H9 (cell line): ENCODE measurements around the gene ALKAL2. TPM values are rescaled to one million over a fixed set of nuclear protein-coding genes. Genes with fewer than 3 reads are reported as not detected.

Experiments used
- DNase-seq: peaks from one replicate; pipeline ENCODE4 v3.0.0-alpha.2; 2017
- H2AFZ ChIP-seq: one replicate; pipeline ENCODE4 v1.6.1; 2013; ENCODE audit warnings: mild to moderate bottlenecking, low read length, control low read depth, moderate library complexity
- H2AK5ac ChIP-seq: 2 replicates; pipeline ENCODE4 v1.6.1; 2013; ENCODE audit warnings: low read length, control low read depth, mixed read lengths; ENCODE audit not compliant: insufficient read length
- H2BK120ac ChIP-seq: one replicate; pipeline ENCODE4 v1.6.1; 2013; ENCODE audit warnings: low read depth, mild to moderate bottlenecking, low read length, control low read depth, inconsistent platforms; ENCODE audit not compliant: poor library complexity, severe bottlenecking
- H2BK12ac ChIP-seq: 2 replicates; pipeline ENCODE4 v1.6.1; 2013; ENCODE audit warnings: low read length, control low read depth, mixed read lengths, low read depth; ENCODE audit not compliant: insufficient read length
- H2BK15ac ChIP-seq: 2 replicates; pipeline ENCODE4 v1.6.1; 2013; ENCODE audit warnings: low read depth, low read length, control low read depth
- H2BK20ac ChIP-seq: one replicate; pipeline ENCODE4 v1.6.1; 2013; ENCODE audit warnings: low read depth, mild to moderate bottlenecking, low read length, control low read depth, inconsistent platforms; ENCODE audit not compliant: poor library complexity, severe bottlenecking
- H2BK5ac ChIP-seq: 2 replicates; pipeline ENCODE4 v1.6.1; 2013; ENCODE audit warnings: low read length, control low read depth, mixed read lengths; ENCODE audit not compliant: insufficient read length
- H3K14ac ChIP-seq: 2 replicates; pipeline ENCODE4 v1.6.1; 2013; ENCODE audit warnings: low read length, control low read depth; ENCODE audit not compliant: insufficient read depth
- H3K18ac ChIP-seq: 2 replicates; pipeline ENCODE4 v1.6.1; 2013; ENCODE audit warnings: low read depth, mild to moderate bottlenecking, mixed read lengths, low read length, control low read depth; ENCODE audit not compliant: insufficient read length
- H3K23ac ChIP-seq: 2 replicates; pipeline ENCODE4 v1.6.1; 2013; ENCODE audit warnings: low read length, control low read depth, mixed read lengths, low read depth; ENCODE audit not compliant: insufficient read length
- H3K23me2 ChIP-seq: 2 replicates; pipeline ENCODE4 v1.6.1; 2013; ENCODE audit warnings: low read depth, mild to moderate bottlenecking, mixed read lengths, low read length, control low read depth; ENCODE audit not compliant: insufficient read length, poor library complexity, severe bottlenecking
- H3K27ac ChIP-seq: 2 replicates; pipeline ENCODE4 v1.5.1; 2013; ENCODE audit warnings: low read length, control low read depth, mixed read lengths, low read depth; ENCODE audit not compliant: insufficient read length
- H3K27me3 ChIP-seq: 2 replicates; pipeline ENCODE4 v1.6.1; 2013; ENCODE audit warnings: low read length, control low read depth, inconsistent platforms; ENCODE audit not compliant: insufficient read depth
- H3K4ac ChIP-seq: 2 replicates; pipeline ENCODE4 v1.6.1; 2013; ENCODE audit warnings: low read depth, mild to moderate bottlenecking, control low read depth, inconsistent platforms, low read length, moderate library complexity
- H3K4me1 ChIP-seq: 2 replicates; pipeline ENCODE4 v1.6.1; 2013; ENCODE audit warnings: low read length, control low read depth, inconsistent platforms; ENCODE audit not compliant: insufficient read depth
- H3K4me2 ChIP-seq: 2 replicates; pipeline ENCODE4 v1.6.1; 2013; ENCODE audit warnings: low read length, control low read depth, mixed read lengths; ENCODE audit not compliant: insufficient read length, insufficient read depth
- H3K56ac ChIP-seq: 2 replicates; pipeline ENCODE4 v1.6.1; 2013; ENCODE audit warnings: low read depth, mild to moderate bottlenecking, mixed read lengths, low read length, control low read depth; ENCODE audit not compliant: insufficient read length
- H3K79me1 ChIP-seq: 2 replicates; pipeline ENCODE4 v1.6.1; 2013; ENCODE audit warnings: low read depth, mild to moderate bottlenecking, moderate library complexity, low read length, control low read depth, inconsistent platforms; ENCODE audit not compliant: insufficient read depth, poor library complexity, severe bottlenecking
- H3K79me2 ChIP-seq: 2 replicates; pipeline ENCODE4 v1.6.1; 2013; ENCODE audit warnings: low read length, control low read depth, inconsistent platforms; ENCODE audit not compliant: insufficient read depth
- H3K9ac ChIP-seq: 2 replicates; pipeline ENCODE4 v1.6.1; 2013; ENCODE audit warnings: low read length, control low read depth, mixed read lengths; ENCODE audit not compliant: insufficient read length; ENCODE audit errors: extremely low read depth
- H3K9me3 ChIP-seq: one replicate; pipeline ENCODE4 v1.6.1; 2013; ENCODE audit warnings: low read depth, low read length, inconsistent platforms; ENCODE audit not compliant: control insufficient read depth
- H3T11ph ChIP-seq: one replicate; pipeline ENCODE4 v1.6.1; 2013; ENCODE audit warnings: mild to moderate bottlenecking, low read length, control low read depth, inconsistent platforms
- H4K20me1 ChIP-seq: one replicate; pipeline ENCODE4 v1.6.1; 2013; ENCODE audit not compliant: control insufficient read depth, insufficient read length, insufficient read depth
- H4K5ac ChIP-seq: 2 replicates; pipeline ENCODE4 v1.6.1; 2013; ENCODE audit warnings: low read depth, mild to moderate bottlenecking, mixed read lengths, low read length, control low read depth; ENCODE audit not compliant: insufficient read length
- H4K8ac ChIP-seq: replicated peaks from 2 replicates; pipeline ENCODE4 v1.6.1; 2013; ENCODE audit warnings: low read length, control low read depth, mixed read lengths, low read depth; ENCODE audit not compliant: insufficient read length
- H4K91ac ChIP-seq: 2 replicates; pipeline ENCODE4 v1.6.1; 2013; ENCODE audit warnings: low read depth, mild to moderate bottlenecking, moderate library complexity, mixed read lengths, low read length, control low read depth; ENCODE audit not compliant: insufficient read length
- H3K27ac Mint-ChIP-seq, 3 experiments: 2 replicates in 2 of 3; 3 replicates in 1 of 3; pipeline ENCODE4 v1.8.0; 2020 to 2021; ENCODE audit warnings: mixed read lengths in 3 of 3, mild to moderate bottlenecking in 1 of 3, moderate library complexity in 1 of 3
- H3K27me3 Mint-ChIP-seq: 2 replicates; pipeline ENCODE4 v1.8.0; 2021; ENCODE audit warnings: low read depth, mild to moderate bottlenecking, moderate library complexity, mixed read lengths
- H3K36me3 Mint-ChIP-seq, 3 experiments: 2 replicates in 2 of 3; 3 replicates in 1 of 3; pipeline ENCODE4 v1.8.0; 2020 to 2021; ENCODE audit warnings: low read depth in 3 of 3, mixed read lengths in 3 of 3; ENCODE audit not compliant: insufficient read depth in 1 of 3
- H3K4me1 Mint-ChIP-seq, 2 experiments: 2 replicates each; pipeline ENCODE4 v1.8.0; 2020; ENCODE audit warnings: mixed read lengths in 2 of 2
- H3K4me3 Mint-ChIP-seq, 2 experiments: 2 replicates in 1 of 2; 3 replicates in 1 of 2; pipeline ENCODE4 v1.8.0; 2020 to 2021; ENCODE audit warnings: mild to moderate bottlenecking in 2 of 2, mixed read lengths in 2 of 2, moderate library complexity in 1 of 2
- H3K9me3 Mint-ChIP-seq, 2 experiments: 2 replicates in 1 of 2; 3 replicates in 1 of 2; pipeline ENCODE4 v1.8.0; 2020; ENCODE audit warnings: mild to moderate bottlenecking in 2 of 2, mixed read lengths in 2 of 2, moderate library complexity in 1 of 2
- CTCF ChIP-seq: fragments of 200-600 bp; sonication (generic); conservative IDR thresholded peaks from 3 replicates; pipeline ENCODE4 v1.8.0; 2021; ENCODE audit warnings: antibody characterized with exemption, mild to moderate bottlenecking
- WGBS: extraction: QIAGEN DNeasy Blood & Tissue Kit; methylation state at CpG from one replicate; pipeline ENCODE4 v1.1.7; 2013; ENCODE audit warnings: missing lambda C conversion rate, low lambda C conversion rate, mixed read lengths; ENCODE audit not compliant: insufficient read length; ENCODE audit errors: extremely low coverage; 5-methylcytosine and 5-hydroxymethylcytosine counted together
- total RNA-seq: library from RNA; stranded (reverse); gene quantifications from 2 replicates; pipeline ENCODE4 v1.2.1, GENCODE V29; 2021

ALKAL2 gene
- total RNA-seq, 1 experiment from 2014 or later = 0.48 TPM

GRCh38 chr2:280650-281110 is 7.2 kb downstream of the ALKAL2 start:
- no peak for TF ChIP-seq CTCF
- H3K9me3 ChIP-seq = no peaks in the 10 kb centered on the region
- H2AFZ ChIP-seq = no peak overlapping the region
- Mint-ChIP-seq H3K27ac (no peak overlapping the region), H3K4me3 (no peak overlapping the region), H3K4me1 (peaks cover 26% of the 10 kb centered on the region in 2 experiments), H3K27me3 (peaks cover 16% of the 10 kb centered on the region), H3K9me3 (no peaks in the 10 kb centered on the region), H3K36me3 (peaks cover 36 to 56% (median 55%) of the 10 kb centered on the region in 3 experiments)
- no peak overlapping the region for H2AK5ac ChIP-seq
- no peak overlapping the region for H3K14ac ChIP-seq
- no peak overlapping the region for H3K18ac ChIP-seq
- H4K91ac ChIP-seq = no peak overlapping the region
- no peak overlapping the region for H2BK20ac ChIP-seq
- H3K4me1 ChIP-seq = peaks cover 15% of the 10 kb centered on the region
- no peaks in the 10 kb centered on the region for H3K79me2 ChIP-seq
- no peaks in the 10 kb centered on the region for H3K23me2 ChIP-seq
- H4K20me1 ChIP-seq = no peaks in the 10 kb centered on the region
- H3K4ac ChIP-seq = no peak overlapping the region
- no peak for DNase-seq
- WGBS = no CpG with 5 or more reads among the region's 7 CpGs
- H3K56ac ChIP-seq = no peak overlapping the region
- H2BK5ac ChIP-seq = no peak overlapping the region
- H3K27ac ChIP-seq = no peak overlapping the region
- no peak overlapping the region for H2BK15ac ChIP-seq
- no peak overlapping the region for H4K5ac ChIP-seq
- peaks cover 4% of the 10 kb centered on the region for H3K79me1 ChIP-seq
- H3K27me3 ChIP-seq = no peaks in the 10 kb centered on the region; the same call in 1 of the 2 replicates
- no peak overlapping the region for H4K8ac ChIP-seq
- no peak overlapping the region for H2BK12ac ChIP-seq
- H3K9ac ChIP-seq = no peak overlapping the region
- no peak overlapping the region for H3K23ac ChIP-seq
- H3K4me2 ChIP-seq = no peak overlapping the region
- no peak overlapping the region for H3T11ph ChIP-seq
- no peak overlapping the region for H2BK120ac ChIP-seq
